Ascending aorta (tissue), 2 donors: ENCODE measurements around the gene FGGY. TPM values are rescaled to one million over a fixed set of nuclear protein-coding genes. Genes with fewer than 3 reads are reported as not detected.
A peak's percentile ranks its signal among the peaks of the same experiment; 100 is the strongest.

Experiments
- DNase-seq, 2 donors: peaks; one replicate each; pipeline ENCODE4 v3.0.0-alpha.2; 2019; ENCODE audit warnings: low spot score in 2 of 2
- H3K27ac ChIP-seq, 2 donors: fragments of 200-600 bp; sonication (generic); one replicate each; pipeline ENCODE4 v1.5.1; 2016 to 2017; ENCODE audit warnings: mild to moderate bottlenecking in 1 of 2
- H3K27me3 ChIP-seq: fragments of 200-600 bp; sonication (generic); one replicate; pipeline ENCODE4 v1.5.1; 2017
- H3K36me3 ChIP-seq, 2 donors: fragments of 200-600 bp; sonication (generic); one replicate each; pipeline ENCODE4 v1.5.1; 2016
- H3K4me1 ChIP-seq, 2 donors: fragments of 200-600 bp; sonication (generic); one replicate each; pipeline ENCODE4 v1.5.1; 2016 to 2017; ENCODE audit warnings: mild to moderate bottlenecking in 1 of 2
- H3K4me3 ChIP-seq, 2 donors: fragments of 200-600 bp; sonication (generic); one replicate each; pipeline ENCODE4 v1.5.1; 2016 to 2017; ENCODE audit warnings: mild to moderate bottlenecking in 1 of 2
- H3K9me3 ChIP-seq, 2 donors: fragments of 200-600 bp; sonication (generic); one replicate each; pipeline ENCODE4 v1.5.1; 2016
- intact Hi-C: fragments of 100-400 bp; cut with DNase I; formaldehyde crosslinking; loops from one replicate; pipeline ENCODE4 v1.15.1; 2023
- total RNA-seq: library from RNA; depleted of rRNA; stranded (reverse); fragments of >200 nt; gene quantifications from one replicate; pipeline ENCODE4 v1.1.0, GENCODE V29; 2016
- TF ChIP-seq, protein P1 (sequence below), 3 experiments: fragments of 200-600 bp in 2 of 3; fragments of 450-650 bp in 1 of 3; sonication (generic) in 2 of 3; IDR thresholded peaks; one replicate each; pipeline ENCODE4 v1.5.1; 2016 to 2019; ENCODE audit warnings: antibody characterized with exemption in 3 of 3, mild to moderate bottlenecking in 1 of 3, moderate library complexity in 1 of 3

The FGGY gene
- total RNA-seq, 1 donor from 2014 or later: 7.0 TPM

DNA sequence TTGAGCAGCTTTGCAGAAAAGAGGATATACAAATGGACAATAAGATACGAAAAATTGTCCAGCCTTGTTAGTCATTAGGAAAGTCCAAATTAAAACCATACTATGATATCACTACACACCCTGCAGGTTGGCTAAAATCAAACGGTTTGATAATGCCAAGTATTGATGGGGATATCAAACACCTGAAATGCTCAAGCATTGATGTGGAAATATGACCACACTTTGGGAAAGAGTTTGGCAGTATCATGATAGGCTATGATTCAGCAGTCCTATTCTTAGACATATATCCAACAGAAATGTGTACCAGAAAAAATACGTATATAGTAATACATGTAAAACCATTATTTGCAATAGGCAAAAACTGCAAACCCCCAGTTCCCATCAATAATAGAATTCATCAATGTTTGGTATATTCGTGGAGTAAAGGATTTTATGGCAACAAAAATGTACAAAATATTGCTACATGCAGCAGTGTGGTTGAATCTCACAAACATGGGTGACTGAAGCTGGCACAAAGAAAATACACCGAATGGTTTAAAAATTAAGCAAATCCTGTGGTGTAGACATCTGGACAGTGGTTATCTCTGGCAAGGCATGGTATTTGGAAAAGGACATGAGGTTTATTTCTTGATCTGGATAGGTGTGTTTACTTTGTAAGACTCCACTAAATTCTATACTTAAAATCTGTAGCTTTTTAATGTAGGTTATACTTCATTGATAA is 243.2 kb downstream of the FGGY start:
- H3K4me3 ChIP-seq: no peak overlapping the region
- peaks cover 0 to 7% of the 10 kb centered on the region in 2 donors for H3K4me1 ChIP-seq
- H3K27ac ChIP-seq: no peak overlapping the region
- no peaks in the 10 kb centered on the region for H3K36me3 ChIP-seq
- TF ChIP-seq, protein P1, sequence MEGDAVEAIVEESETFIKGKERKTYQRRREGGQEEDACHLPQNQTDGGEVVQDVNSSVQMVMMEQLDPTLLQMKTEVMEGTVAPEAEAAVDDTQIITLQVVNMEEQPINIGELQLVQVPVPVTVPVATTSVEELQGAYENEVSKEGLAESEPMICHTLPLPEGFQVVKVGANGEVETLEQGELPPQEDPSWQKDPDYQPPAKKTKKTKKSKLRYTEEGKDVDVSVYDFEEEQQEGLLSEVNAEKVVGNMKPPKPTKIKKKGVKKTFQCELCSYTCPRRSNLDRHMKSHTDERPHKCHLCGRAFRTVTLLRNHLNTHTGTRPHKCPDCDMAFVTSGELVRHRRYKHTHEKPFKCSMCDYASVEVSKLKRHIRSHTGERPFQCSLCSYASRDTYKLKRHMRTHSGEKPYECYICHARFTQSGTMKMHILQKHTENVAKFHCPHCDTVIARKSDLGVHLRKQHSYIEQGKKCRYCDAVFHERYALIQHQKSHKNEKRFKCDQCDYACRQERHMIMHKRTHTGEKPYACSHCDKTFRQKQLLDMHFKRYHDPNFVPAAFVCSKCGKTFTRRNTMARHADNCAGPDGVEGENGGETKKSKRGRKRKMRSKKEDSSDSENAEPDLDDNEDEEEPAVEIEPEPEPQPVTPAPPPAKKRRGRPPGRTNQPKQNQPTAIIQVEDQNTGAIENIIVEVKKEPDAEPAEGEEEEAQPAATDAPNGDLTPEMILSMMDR (IDR thresholded peaks at IDR 0.05): no peak
- intact Hi-C loops: no loop called here
- no peaks in the 10 kb centered on the region for H3K9me3 ChIP-seq
- no peak for DNase-seq
- H3K27me3 ChIP-seq: no peaks in the 10 kb centered on the region

DNA sequence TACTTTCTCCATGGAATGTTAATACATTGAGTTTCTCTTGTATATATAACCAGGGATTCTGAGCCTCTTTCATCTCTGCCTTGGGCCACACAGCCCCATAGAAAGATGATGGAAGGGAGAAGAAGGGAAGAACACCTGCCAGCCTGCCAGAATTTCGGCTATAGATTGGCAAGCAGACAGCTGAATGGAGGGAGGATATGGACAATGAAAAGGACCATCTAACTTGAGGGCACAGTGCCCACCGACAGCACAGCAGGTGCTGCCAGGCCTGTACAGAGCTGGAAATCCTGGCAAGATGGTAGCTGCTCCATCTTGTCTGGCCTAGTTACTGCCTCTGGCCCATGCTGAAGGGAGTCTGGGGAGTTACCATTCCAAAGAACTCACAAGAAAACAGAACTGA is 244.3 kb downstream of the FGGY start:
- H3K4me3 ChIP-seq: no peak overlapping the region
- no peaks in the 10 kb centered on the region for H3K9me3 ChIP-seq
- peaks cover 0 to 7% of the 10 kb centered on the region in 2 donors for H3K4me1 ChIP-seq
- H3K27me3 ChIP-seq: no peaks in the 10 kb centered on the region
- TF ChIP-seq, protein P1 (IDR thresholded peaks at IDR 0.05): no peak
- H3K36me3 ChIP-seq: no peaks in the 10 kb centered on the region
- peak overlapping the region in 1 of 2 donors; percentile 6 for H3K27ac ChIP-seq
- intact Hi-C loops: no loop called here
- no peak for DNase-seq

DNA sequence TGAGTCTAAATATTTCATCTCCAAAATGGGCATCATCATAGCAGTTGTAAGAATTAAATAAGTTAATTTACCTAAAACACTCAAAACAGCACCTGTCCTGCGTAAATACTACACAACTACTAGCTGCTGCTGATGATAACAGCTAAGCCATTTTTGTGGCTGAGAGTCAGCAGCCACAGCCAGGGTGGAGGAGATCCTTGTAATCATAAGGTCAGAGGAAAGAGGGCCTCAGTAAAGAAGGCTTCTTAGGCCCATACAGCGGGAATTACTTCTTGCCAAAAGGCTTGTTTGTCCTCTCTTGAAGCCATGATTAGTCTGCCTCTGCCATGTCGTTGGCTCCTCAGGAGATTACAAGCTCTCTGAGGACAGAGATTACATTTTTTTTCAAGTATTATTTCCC is 245.0 kb downstream of the FGGY start:
- no peak overlapping the region for H3K27ac ChIP-seq
- H3K4me1 ChIP-seq: peaks cover 0 to 7% of the 10 kb centered on the region in 2 donors
- no peaks in the 10 kb centered on the region for H3K9me3 ChIP-seq
- no peaks in the 10 kb centered on the region for H3K36me3 ChIP-seq
- no peak for DNase-seq
- H3K27me3 ChIP-seq: no peaks in the 10 kb centered on the region
- H3K4me3 ChIP-seq: no peak overlapping the region
- TF ChIP-seq, protein P1 (IDR thresholded peaks at IDR 0.05): no peak
- intact Hi-C loops: no loop called here

DNA sequence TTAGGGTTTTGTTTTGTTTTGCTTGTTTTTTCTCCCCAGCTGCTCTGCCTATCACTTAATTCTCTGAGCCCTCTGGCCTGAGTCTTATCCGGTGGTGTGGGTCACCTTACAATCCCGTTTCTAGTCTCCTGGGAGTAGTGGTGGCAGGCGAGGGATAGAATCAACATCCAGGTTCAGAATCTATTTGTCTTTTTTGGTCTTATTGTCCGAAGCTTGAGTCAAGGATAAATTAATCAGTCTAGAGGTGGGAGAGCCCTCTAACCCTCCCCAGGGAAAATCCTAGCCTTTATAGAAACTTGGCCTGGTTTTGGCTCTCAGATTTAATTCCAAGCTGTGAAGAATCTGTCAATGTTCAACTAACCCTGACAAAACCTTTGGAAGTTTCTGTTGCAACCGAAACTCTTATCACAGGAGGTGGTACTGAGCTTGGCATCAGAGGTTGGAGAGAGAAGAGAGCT is 246.3 kb downstream of the FGGY start:
- H3K27ac ChIP-seq: peak overlapping the region in 1 of 2 donors; percentile 39
- H3K4me3 ChIP-seq: no peak overlapping the region
- peaks cover 0 to 7% of the 10 kb centered on the region in 2 donors for H3K4me1 ChIP-seq
- H3K27me3 ChIP-seq: no peaks in the 10 kb centered on the region
- H3K36me3 ChIP-seq: no peaks in the 10 kb centered on the region
- intact Hi-C loops: no loop called here
- DNase-seq: no peak
- no peaks in the 10 kb centered on the region for H3K9me3 ChIP-seq
- TF ChIP-seq, protein P1 (IDR thresholded peaks at IDR 0.05): no peak

DNA sequence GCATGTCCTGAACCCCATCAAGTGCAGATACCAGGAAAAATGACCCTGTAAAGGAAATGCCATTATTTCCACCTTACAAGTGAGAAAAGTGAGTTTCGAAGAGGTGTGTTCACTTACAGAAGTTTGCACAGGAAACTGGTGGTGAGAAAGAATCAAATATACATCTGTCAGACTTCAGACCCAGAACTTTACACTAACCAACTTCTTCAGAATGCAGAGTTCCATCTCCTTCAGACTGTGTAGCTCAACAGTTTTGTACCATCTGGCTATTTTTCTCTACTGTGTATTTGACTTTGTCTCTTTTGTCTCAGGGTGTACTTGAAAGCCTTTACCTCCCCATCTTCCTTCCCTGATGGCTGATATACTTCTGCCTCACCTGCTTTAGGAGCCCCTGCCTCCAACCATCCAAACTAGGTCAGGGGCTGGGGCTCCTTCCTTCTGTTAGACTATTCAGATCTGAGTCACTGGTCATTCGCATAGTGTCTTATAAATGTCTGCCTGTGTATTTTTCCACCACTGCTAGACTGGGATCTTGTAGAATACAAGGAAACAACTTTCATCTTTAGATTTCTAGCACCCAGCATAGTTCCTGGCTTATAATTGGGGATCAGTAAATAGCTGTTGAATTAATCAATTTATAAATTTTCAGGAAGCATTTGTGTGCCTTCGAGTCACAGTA is 247.9 kb downstream of the FGGY start:
- Histone ChIP-seq H3K4me3 (no peak overlapping the region), H3K27me3 (no peaks in the 10 kb centered on the region), H3K9me3 (no peaks in the 10 kb centered on the region), H3K27ac (no peak overlapping the region), H3K36me3 (no peaks in the 10 kb centered on the region), H3K4me1 (peaks cover 0 to 10% of the 10 kb centered on the region in 2 donors)
- no peak for DNase-seq
- intact Hi-C loops: no loop called here
- TF ChIP-seq, protein P1 (IDR thresholded peaks at IDR 0.05): no peak
